Measurements from ENCODE around the gene CCBE1.

The CCBE1 gene

GRCh38 chr18:59617468-59617932 lies 79.7 kb downstream of the CCBE1 start:
- no peak for DNase-seq (ENCODE audit: low spot score)

- DNase-seq (ENCODE audit: low spot score) = no peak
Measured at GRCh38 chr18:59616501-59616900, 80.7 kb downstream of the CCBE1 start.

GRCh38 chr18:59613903-59614302 lies 83.3 kb downstream of the CCBE1 start:
- DNase-seq (ENCODE audit: low spot score) = no peak

- DNase-seq (ENCODE audit: low spot score) = no peak
Measured at GRCh38 chr18:59612381-59612780, 84.8 kb downstream of the CCBE1 start.

- no peak for DNase-seq (ENCODE audit: low spot score)
Measured at GRCh38 chr18:59610546-59611140, 86.6 kb downstream of the CCBE1 start.

GRCh38 chr18:59609654-59610053 lies 87.6 kb downstream of the CCBE1 start:
- no peak for DNase-seq (ENCODE audit: low spot score)

GRCh38 chr18:59607471-59607870 lies 89.8 kb downstream of the CCBE1 start:
- no peak for DNase-seq (ENCODE audit: low spot score)

GRCh38 chr18:59607078-59607379 lies 90.2 kb downstream of the CCBE1 start:
- no peak for DNase-seq (ENCODE audit: low spot score)

GRCh38 chr18:59606193-59607077 lies 90.8 kb downstream of the CCBE1 start:
- no peak for DNase-seq (ENCODE audit: low spot score)

GRCh38 chr18:59605633-59606192 lies 91.5 kb downstream of the CCBE1 start:
- DNase-seq (ENCODE audit: low spot score) = no peak

GRCh38 chr18:59604877-59605276 lies 92.3 kb downstream of the CCBE1 start:
- DNase-seq (ENCODE audit: low spot score) = no peak

- no peak for DNase-seq (ENCODE audit: low spot score)
Measured at GRCh38 chr18:59597049-59597448, 100.2 kb downstream of the CCBE1 start.

GRCh38 chr18:59593291-59593717 lies 103.9 kb downstream of the CCBE1 start:
- no peak for DNase-seq (ENCODE audit: low spot score)

- no peak for DNase-seq (ENCODE audit: low spot score)
Measured at GRCh38 chr18:59592624-59593023, 104.6 kb downstream of the CCBE1 start.

GRCh38 chr18:59582395-59582794 lies 114.8 kb downstream of the CCBE1 start:
- DNase-seq (ENCODE audit: low spot score) = no peak

- no peak for DNase-seq (ENCODE audit: low spot score)
Measured at GRCh38 chr18:59579509-59579908, 117.7 kb downstream of the CCBE1 start.

- DNase-seq (ENCODE audit: low spot score) = no peak
Measured at GRCh38 chr18:59577386-59577655, 119.9 kb downstream of the CCBE1 start.

GRCh38 chr18:59576541-59577385 lies 120.5 kb downstream of the CCBE1 start:
- no peak for DNase-seq (ENCODE audit: low spot score)

GRCh38 chr18:59575995-59576394 lies 121.2 kb downstream of the CCBE1 start:
- no peak for DNase-seq (ENCODE audit: low spot score)

- DNase-seq (ENCODE audit: low spot score) = no peak
Measured at GRCh38 chr18:59573962-59574361, 123.3 kb downstream of the CCBE1 start.

GRCh38 chr18:59571902-59572301 lies 125.3 kb downstream of the CCBE1 start:
- no peak for DNase-seq (ENCODE audit: low spot score)

- DNase-seq (ENCODE audit: low spot score) = no peak
Measured at GRCh38 chr18:59570796-59571195, 126.4 kb downstream of the CCBE1 start.
